H1 (cell line): ENCODE data around the gene FBP1. TPM values are rescaled to one million over a fixed set of nuclear protein-coding genes. Genes with fewer than 3 reads are reported as not detected.
A peak's percentile ranks its signal among the peaks of the same experiment; 100 is the strongest.

Source experiments
- CTCF ChIA-PET: fragments of 300-600 bp; sonication (Branson Sonifier 250); formaldehyde crosslinking; loops from one replicate; lab custom pipeline; 2021; ENCODE audit not compliant: partially characterized antibody; lab: Charles Lee
- POLR2A ChIA-PET: fragments of 300-600 bp; sonication (Branson Sonifier 250); formaldehyde crosslinking; loops from one replicate; lab custom pipeline; 2021; ENCODE audit warnings: inconsistent platforms; ENCODE audit not compliant: partially characterized antibody; lab: Charles Lee
- DNase-seq, 2 experiments: peaks; one replicate each; pipeline versions ENCODE4 v3.0.0 to v3.0.0-alpha.2; 2010 to 2022; ENCODE audit warnings: low spot score in 2 of 2, low read depth in 1 of 2, mixed read lengths in 1 of 2
- FAIRE-seq: peaks from 2 replicates; lab custom pipeline; 2011; peaks lifted over from hg19 to GRCh38; lab: Jason Lieb, UNC
- H2AFZ ChIP-seq: 2 replicates; pipeline ENCODE4 v1.8.1; 2012; ENCODE audit warnings: low read length, inconsistent platforms
- H2AK5ac ChIP-seq: 2 replicates; pipeline ENCODE4 v1.6.1; 2013; ENCODE audit warnings: low read depth, low read length
- H2BK120ac ChIP-seq: replicated peaks from 2 replicates; pipeline ENCODE3; 2013; ENCODE audit warnings: low read depth, low read length, inconsistent platforms
- H2BK12ac ChIP-seq: 2 replicates; pipeline ENCODE4 v1.6.1; 2013; ENCODE audit warnings: low read depth, low read length
- H2BK15ac ChIP-seq: 2 replicates; pipeline ENCODE4 v1.6.1; 2013; ENCODE audit warnings: low read length
- H2BK20ac ChIP-seq: 2 replicates; pipeline ENCODE4 v1.6.1; 2013; ENCODE audit warnings: low read length
- H2BK5ac ChIP-seq: 2 replicates; pipeline ENCODE4 v1.6.1; 2013; ENCODE audit warnings: low read depth, low read length
- H3K14ac ChIP-seq: 2 replicates; pipeline ENCODE4 v1.6.1; 2013; ENCODE audit warnings: inconsistent platforms; ENCODE audit not compliant: insufficient read length
- H3K18ac ChIP-seq: 2 replicates; pipeline ENCODE4 v1.6.1; 2013; ENCODE audit warnings: low read length; ENCODE audit errors: extremely low read depth
- H3K23ac ChIP-seq: 2 replicates; pipeline ENCODE4 v1.6.1; 2013; ENCODE audit warnings: inconsistent platforms; ENCODE audit not compliant: insufficient read length
- H3K23me2 ChIP-seq: 2 replicates; pipeline ENCODE4 v1.6.1; 2013; ENCODE audit warnings: low read depth, low read length
- H3K27ac ChIP-seq: 2 replicates; pipeline ENCODE4 v1.6.1; 2011; ENCODE audit warnings: low read depth, low read length, inconsistent platforms
- H3K27me3 ChIP-seq, 4 experiments: replicated peaks in 1 of 4; 1 replicate in 1 of 4; 2 replicates in 3 of 4; pipeline versions ENCODE4 v1.6.1 to v1.8.1; 2011 to 2013; ENCODE audit warnings: low read length in 3 of 4, mild to moderate bottlenecking in 3 of 4, inconsistent platforms in 2 of 4, mixed read lengths in 2 of 4, moderate library complexity in 1 of 4; ENCODE audit not compliant: control insufficient read depth in 3 of 4, insufficient read depth in 3 of 4; ENCODE audit errors: extremely low read depth in 1 of 4
- H3K36me3 ChIP-seq, 4 experiments: 2 replicates each; pipeline versions ENCODE4 v1.6.1 to v1.8.1; 2011 to 2013; ENCODE audit warnings: mild to moderate bottlenecking in 4 of 4, low read length in 3 of 4, moderate library complexity in 2 of 4, control low read depth in 1 of 4, inconsistent platforms in 1 of 4; ENCODE audit not compliant: insufficient read depth in 4 of 4, control insufficient read depth in 2 of 4
- H3K4ac ChIP-seq: replicated peaks from 2 replicates; pipeline ENCODE3; 2013; ENCODE audit warnings: low read length, low read depth, mixed read lengths, inconsistent platforms; ENCODE audit not compliant: insufficient read length
- H3K4me1 ChIP-seq, 4 experiments: replicated peaks in 1 of 4; 1 replicate in 1 of 4; 2 replicates in 3 of 4; pipeline versions ENCODE4 v1.6.1 to v1.8.1; 2011 to 2013; ENCODE audit warnings: low read length in 3 of 4, inconsistent platforms in 2 of 4, mixed read lengths in 1 of 4; ENCODE audit not compliant: insufficient read depth in 4 of 4, control insufficient read depth in 3 of 4
- H3K4me2 ChIP-seq, 2 experiments: 2 replicates each; pipeline versions ENCODE4 v1.6.1 to v1.8.1; 2011 to 2013; ENCODE audit warnings: low read depth in 2 of 2, low read length in 2 of 2, control low read depth in 1 of 2, inconsistent platforms in 1 of 2, mild to moderate bottlenecking in 1 of 2; ENCODE audit not compliant: insufficient read depth in 1 of 2
- H3K4me3 ChIP-seq, 4 experiments: fragments of 200-600, 300-600 bp in 1 of 4; sonication (generic), shearing (Covaris generic), sonication (Bioruptor Twin) in 1 of 4; 2 replicates each; pipeline versions ENCODE4 v1.5.1 to v1.8.1; 2011 to 2016; ENCODE audit warnings: low read length in 4 of 4, low read depth in 3 of 4, control low read depth in 2 of 4, inconsistent platforms in 2 of 4, mild to moderate bottlenecking in 2 of 4, mixed read lengths in 1 of 4, moderate library complexity in 1 of 4; ENCODE audit not compliant: insufficient read depth in 2 of 4; ENCODE audit errors: extremely low read depth in 1 of 4
- H3K56ac ChIP-seq: replicated peaks from 2 replicates; pipeline ENCODE3; 2013; ENCODE audit warnings: low read depth, mild to moderate bottlenecking, mixed read lengths, low read length, inconsistent platforms; ENCODE audit not compliant: insufficient read length
- H3K79me1 ChIP-seq: 2 replicates; pipeline ENCODE4 v1.6.1; 2013; ENCODE audit warnings: low read depth, low read length, control low read depth
- H3K79me2 ChIP-seq, 2 experiments: 2 replicates each; pipeline versions ENCODE4 v1.6.1 to v1.8.1; 2012 to 2013; ENCODE audit warnings: low read length in 2 of 2, mild to moderate bottlenecking in 2 of 2, inconsistent platforms in 1 of 2; ENCODE audit not compliant: insufficient read depth in 2 of 2, control insufficient read depth in 1 of 2
- H3K9ac ChIP-seq, 4 experiments: replicated peaks in 1 of 4; 1 replicate in 1 of 4; 2 replicates in 3 of 4; pipeline versions ENCODE4 v1.6.1 to v1.8.1; 2011 to 2013; ENCODE audit warnings: low read depth in 3 of 4, low read length in 3 of 4, control low read depth in 2 of 4, mild to moderate bottlenecking in 2 of 4, moderate library complexity in 2 of 4, inconsistent platforms in 1 of 4; ENCODE audit errors: extremely low read depth in 1 of 4
- H3K9me3 ChIP-seq, 2 experiments: 2 replicates each; pipeline versions ENCODE4 v1.6.1 to v1.8.1; 2012 to 2013; ENCODE audit warnings: mild to moderate bottlenecking in 2 of 2, moderate library complexity in 2 of 2, control low read depth in 1 of 2, inconsistent platforms in 1 of 2, low read depth in 1 of 2, low read length in 1 of 2, mixed read lengths in 1 of 2; ENCODE audit not compliant: insufficient read depth in 2 of 2
- H4K20me1 ChIP-seq, 2 experiments: replicated peaks in 1 of 2; 2 replicates each; pipeline versions ENCODE3 to v1.8.1; 2011 to 2013; ENCODE audit warnings: inconsistent platforms in 2 of 2, low read length in 2 of 2, mild to moderate bottlenecking in 1 of 2; ENCODE audit not compliant: insufficient read depth in 2 of 2, control insufficient read depth in 1 of 2
- H4K5ac ChIP-seq: 2 replicates; pipeline ENCODE4 v1.6.1; 2013; ENCODE audit warnings: low read length, low read depth, mixed read lengths, inconsistent platforms; ENCODE audit not compliant: insufficient read length
- H4K8ac ChIP-seq: 2 replicates; pipeline ENCODE4 v1.8.0; 2013; ENCODE audit warnings: mild to moderate bottlenecking, moderate library complexity, low read length, inconsistent platforms; ENCODE audit not compliant: insufficient read depth; ENCODE audit errors: extremely low read depth
- H4K91ac ChIP-seq: replicated peaks from 2 replicates; pipeline ENCODE3; 2013; ENCODE audit warnings: low read length, mixed read lengths, inconsistent platforms; ENCODE audit not compliant: insufficient read length
- ASH2L ChIP-seq: fragments of 200-600, 300-600 bp; sonication (generic); IDR thresholded peaks from one replicate; pipeline ENCODE4 v1.7.1; 2017; ENCODE audit warnings: low read length
- CHD2 ChIP-seq: IDR thresholded peaks from 2 replicates; pipeline ENCODE4 v1.6.1; 2012; ENCODE audit warnings: low read length, improper control_type of control experiment
- EP300 ChIP-seq, 2 experiments: IDR thresholded peaks; 1 replicate in 1 of 2; 2 replicates in 1 of 2; pipeline ENCODE4 v1.6.1; 2011 to 2012; ENCODE audit warnings: low read depth in 2 of 2, low read length in 2 of 2, mild to moderate bottlenecking in 2 of 2, borderline replicate concordance in 1 of 2, inconsistent platforms in 1 of 2, moderate library complexity in 1 of 2
- MAFK ChIP-seq: IDR thresholded peaks from 2 replicates; pipeline ENCODE4 v1.6.1; 2012; ENCODE audit warnings: low read depth, mild to moderate bottlenecking, improper control_type of control experiment, low read length
- POU5F1 ChIP-seq: IDR thresholded peaks from 2 replicates; pipeline ENCODE4 v1.6.1; 2011; ENCODE audit warnings: low read depth, mild to moderate bottlenecking, low read length, moderate library complexity
- RBBP5 ChIP-seq: IDR thresholded peaks from 2 replicates; pipeline ENCODE4 v1.7.1; 2012; ENCODE audit warnings: low read depth, mild to moderate bottlenecking, inconsistent platforms, low read length, moderate library complexity, borderline replicate concordance
- RNF2 ChIP-seq: fragments of 200-900, 300-1000 bp; sonication (generic); IDR thresholded peaks from 2 replicates; pipeline ENCODE4 v1.7.1; 2016; ENCODE audit warnings: borderline replicate concordance, low read depth, mild to moderate bottlenecking, antibody characterized with exemption, low read length; ENCODE audit not compliant: poor library complexity, severe bottlenecking; ENCODE audit errors: missing control alignments
- SP1 ChIP-seq: IDR thresholded peaks from 2 replicates; pipeline ENCODE4 v1.6.1; 2011; ENCODE audit warnings: low read depth, low read length
- SUZ12 ChIP-seq: fragments of 200-600 bp; sonication (generic); IDR thresholded peaks from 2 replicates; pipeline ENCODE4 v1.6.1; 2012; ENCODE audit warnings: mild to moderate bottlenecking, inconsistent platforms, low read length, moderate library complexity, mixed read lengths
- TCF12 ChIP-seq: IDR thresholded peaks from 2 replicates; pipeline ENCODE4 v1.6.1; 2011; ENCODE audit warnings: low read depth, mild to moderate bottlenecking, low read length
- WGBS, 2 experiments: shearing (Covaris generic) in 1 of 2; methylation state at CpG; one replicate each; pipeline versions ENCODE4 v1.1.6 to v1.1.7; 2013 to 2015; ENCODE audit warnings: low lambda C conversion rate in 2 of 2, mixed read lengths in 2 of 2, inconsistent platforms in 1 of 2, low coverage in 1 of 2, missing lambda C conversion rate in 1 of 2; ENCODE audit not compliant: insufficient replicate concordance in 2 of 2, insufficient coverage in 1 of 2, insufficient read length in 1 of 2; ENCODE audit errors: extremely low coverage in 1 of 2, missing lambda C conversion rate in 1 of 2; 5-methylcytosine and 5-hydroxymethylcytosine counted together
- polyA plus RNA-seq, 7 experiments: library from polyadenylated mRNA; depleted of rRNA in 3 of 7; stranded (reverse) in 5 of 7; unstranded in 2 of 7; fragments of >200 nt in 5 of 7; fragments of 200-250 nt in 2 of 7; gene quantifications; 1 replicate in 5 of 7; 2 replicates in 1 of 7; 4 replicates in 1 of 7; pipeline versions ENCODE4 v1.2.1 to v1.2.3, GENCODE V29; 2011 to 2013; ENCODE audit warnings: missing spikeins in 2 of 7, mixed read lengths in 2 of 7
- total RNA-seq: library from RNA; stranded (reverse); fragmentation: NEBNext Ultra II Directional; extraction: Animal tissue kit (Norgen Biotek cat#: 25700); gene quantifications from 2 replicates; pipeline ENCODE4 v1.2.1, GENCODE V29; 2021

The FBP1 gene
- total and polyA plus RNA-seq, 2 of the 8 experiments (the other 6 are each of a cell fraction or from before 2014, with no cell fraction given), result 1.0 to 4.1 TPM

DNA sequence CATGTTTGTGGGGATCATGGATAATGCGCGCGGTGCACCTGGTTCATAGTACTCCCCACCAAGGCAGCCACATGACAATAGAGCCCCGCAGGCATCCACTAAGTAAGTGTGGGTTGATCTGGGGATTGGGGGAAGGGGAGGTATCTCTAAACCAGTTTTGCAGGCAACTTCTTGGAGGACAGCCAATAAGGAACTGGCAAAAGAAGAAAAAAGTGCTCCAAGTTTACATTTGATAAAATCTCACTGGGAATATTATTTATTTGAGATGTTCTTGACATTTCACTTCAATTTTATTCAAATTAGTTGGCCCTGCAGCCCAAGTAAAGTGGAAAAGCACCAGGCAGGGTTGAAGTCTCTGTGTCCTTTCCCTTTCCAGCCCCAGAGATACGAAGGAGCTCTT, 8.5 kb downstream of the FBP1 start:
- H2AK5ac ChIP-seq, result no peak overlapping the region
- peaks cover 10 to 16% (median 12%) of the 10 kb centered on the region in 4 experiments for H3K4me1 ChIP-seq
- H3K9ac ChIP-seq, result no peak overlapping the region
- H3K9me3 ChIP-seq, result no peaks in the 10 kb centered on the region
- no peak overlapping the region for H2BK5ac ChIP-seq
- DNase-seq (no peak), FAIRE-seq (no peak)
- no peaks in the 10 kb centered on the region for H3K79me2 ChIP-seq
- no peak overlapping the region for H2BK12ac ChIP-seq
- no peak overlapping the region; a peak in 1 of 8 replicates for H3K4me3 ChIP-seq
- peak overlapping the region; percentile 10 to 22; a peak in 2 of 4 replicates for H3K4me2 ChIP-seq
- no peak overlapping the region for H4K5ac ChIP-seq
- H3K56ac ChIP-seq, result no peak overlapping the region
- POLR2A ChIA-PET, result interaction anchor here (1.7 kb wide), 1 partner anchor 10 kb away, joined by 9 read pairs; no protein-coding TSS in a partner anchor
- H2BK20ac ChIP-seq, result no peak overlapping the region
- CTCF ChIA-PET, result interaction anchor here (1.0 to 6.5 kb wide), 3 partner anchors 10 to 18 kb away, joined by 4 to 37 read pairs (median 6); no protein-coding TSS in a partner anchor
- H3K18ac ChIP-seq, result no peak overlapping the region
- no peak overlapping the region for H3K23ac ChIP-seq
- H2BK120ac ChIP-seq, result no peak overlapping the region
- no peak overlapping the region for H4K8ac ChIP-seq
- no peaks in the 10 kb centered on the region for H3K36me3 ChIP-seq
- H2BK15ac ChIP-seq, result no peak overlapping the region
- no peaks in the 10 kb centered on the region for H3K23me2 ChIP-seq
- H3K4ac ChIP-seq, result no peak overlapping the region
- WGBS, 2 experiments, result 66% methylated on average over 5 of the region's 5 CpGs; no CpG with 5 or more reads in 1 of the 2 experiments
- H3K27ac ChIP-seq, result no peak overlapping the region
- H4K20me1 ChIP-seq, result no peaks in the 10 kb centered on the region
- TF ChIP-seq SP1, result peak; percentile 74; the same call in 1 of the 2 replicates
- TF ChIP-seq MAFK, result no peak
- TF ChIP-seq SUZ12, result no peak
- no peak for TF ChIP-seq CHD2
- peak; percentile 72; the same call in 1 of the 2 replicates for TF ChIP-seq RBBP5
- TF ChIP-seq TCF12, result peak; percentile 90; the same call in 1 of the 2 replicates
- TF ChIP-seq ASH2L, result peak; percentile 43
- no peak for TF ChIP-seq RNF2
- 0 out of 2 replicates have a peak, but pooled peaks have one; percentile 4 for TF ChIP-seq POU5F1
- TF ChIP-seq EP300 (IDR thresholded peaks at IDR 0.05; ENCODE audit: borderline replicate concordance in 1 of 2, low read depth in 2 of 2, low read length in 2 of 2), result peak in 1 of 2 experiments; percentile 52; a peak in 1 of 3 replicates
- H3K14ac ChIP-seq, result no peak overlapping the region
- peaks cover 0 to 2% (median 0%) of the 10 kb centered on the region in 4 experiments; a peak in 2 of 7 replicates for H3K27me3 ChIP-seq
- no peaks in the 10 kb centered on the region for H3K79me1 ChIP-seq
- no peak overlapping the region for H2AFZ ChIP-seq
- H4K91ac ChIP-seq, result no peak overlapping the region
